Measurements from ENCODE around the gene MKRN3.
"Not testable (repeated sequence)": the region's sequence is repeated elsewhere in the genome, so short reads cannot be mapped to it uniquely, and the experiment has no call there.

MKRN3 gene

DNA sequence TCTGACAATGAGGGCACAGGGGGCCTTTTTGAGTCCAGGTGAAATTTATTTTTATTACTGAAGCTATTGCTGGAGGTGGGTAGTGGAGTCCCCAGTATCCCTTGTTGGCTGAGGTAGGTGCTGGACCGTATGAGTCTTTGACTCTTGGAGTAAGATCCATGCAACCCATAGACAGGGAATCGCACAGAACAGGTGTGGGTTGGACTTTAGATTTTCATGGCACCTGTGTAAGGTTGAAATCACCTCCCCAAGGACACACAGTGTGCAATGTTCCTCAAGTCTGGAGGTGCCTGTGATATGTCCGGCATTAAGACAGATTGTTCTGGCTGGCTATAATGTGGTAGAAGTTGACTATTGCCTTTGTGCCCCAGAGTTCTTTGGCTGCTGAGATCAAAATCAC lies 23.5 kb downstream of the MKRN3 start:
- DNase-seq (ENCODE audit: low read depth): no peak

DNA sequence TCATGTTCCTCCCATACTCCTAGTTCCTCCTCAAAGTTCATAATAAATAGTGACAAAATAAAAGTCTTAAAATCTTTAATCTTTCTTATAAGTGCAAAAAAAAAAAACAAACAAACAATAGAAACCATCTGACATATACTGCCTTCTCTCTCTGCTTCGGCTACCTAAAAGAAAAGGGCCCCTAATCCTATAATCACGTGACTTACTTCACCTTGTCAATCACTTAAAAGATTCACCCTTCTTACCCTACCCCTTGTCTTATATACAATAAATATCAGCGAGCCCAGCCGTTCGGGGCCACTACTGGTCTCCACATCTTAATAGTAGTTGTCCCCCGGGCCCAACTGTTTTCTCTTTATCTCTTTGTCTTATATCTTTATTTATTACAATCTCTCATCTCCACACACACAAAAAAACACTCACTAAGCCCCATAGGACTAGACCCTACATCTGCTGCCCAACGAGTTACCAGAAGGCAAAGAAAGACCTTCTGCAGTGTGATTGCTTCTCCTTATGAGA lies 28.8 kb downstream of the MKRN3 start:
- DNase-seq (ENCODE audit: low read depth): no peak

GRCh38 chr15:23595368-23595767 lies 29.9 kb downstream of the MKRN3 start:
- no peak for DNase-seq (ENCODE audit: low read depth)

DNA sequence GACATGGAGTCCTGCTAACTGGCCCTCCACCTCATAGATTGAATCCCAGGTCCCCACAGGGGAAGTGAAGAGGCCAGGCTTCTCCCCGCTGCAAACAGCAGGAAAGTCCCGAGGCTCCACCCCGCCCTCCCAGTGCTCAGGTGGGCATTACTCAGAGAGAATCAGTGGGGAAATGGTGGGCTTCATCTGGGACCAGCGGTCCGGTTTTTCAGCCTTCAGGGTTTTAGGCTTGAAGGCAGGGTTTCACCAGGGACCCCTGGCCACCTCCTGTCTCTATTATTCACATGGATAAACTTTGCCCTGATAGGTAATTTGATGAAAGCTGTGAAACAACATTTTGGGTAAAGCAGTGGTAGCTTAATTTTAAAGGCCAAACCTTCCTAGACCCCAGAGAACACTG lies 31.3 kb downstream of the MKRN3 start:
- no peak for DNase-seq (ENCODE audit: low read depth)

GRCh38 chr15:23597278-23597677 lies 31.8 kb downstream of the MKRN3 start:
- not testable (repeated sequence) for DNase-seq (ENCODE audit: low read depth)

- DNase-seq (ENCODE audit: low read depth): no peak
These were observed 33.6 kb downstream of the MKRN3 start for GRCh38 chr15:23599053-23599452.

DNA sequence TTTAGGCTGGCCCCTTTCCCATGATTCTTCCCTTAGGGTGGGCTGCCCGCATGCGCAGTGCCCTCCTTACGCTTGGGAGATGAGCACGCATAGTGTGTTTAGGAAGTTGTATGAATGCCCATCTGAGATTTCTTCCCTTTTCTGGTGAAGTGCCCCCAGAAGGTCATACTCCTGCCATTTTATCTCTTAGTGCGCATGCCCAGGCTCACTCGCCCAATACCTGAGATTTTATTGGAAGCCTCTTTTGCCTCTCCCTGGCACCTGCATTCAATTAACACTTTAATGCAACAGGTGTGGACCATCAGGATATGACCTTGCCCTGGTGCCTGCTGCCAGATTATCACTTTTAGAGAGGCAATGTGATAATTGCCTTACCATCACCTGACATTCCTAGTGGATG lies 36.6 kb downstream of the MKRN3 start:
- no peak for DNase-seq (ENCODE audit: low read depth)

DNA sequence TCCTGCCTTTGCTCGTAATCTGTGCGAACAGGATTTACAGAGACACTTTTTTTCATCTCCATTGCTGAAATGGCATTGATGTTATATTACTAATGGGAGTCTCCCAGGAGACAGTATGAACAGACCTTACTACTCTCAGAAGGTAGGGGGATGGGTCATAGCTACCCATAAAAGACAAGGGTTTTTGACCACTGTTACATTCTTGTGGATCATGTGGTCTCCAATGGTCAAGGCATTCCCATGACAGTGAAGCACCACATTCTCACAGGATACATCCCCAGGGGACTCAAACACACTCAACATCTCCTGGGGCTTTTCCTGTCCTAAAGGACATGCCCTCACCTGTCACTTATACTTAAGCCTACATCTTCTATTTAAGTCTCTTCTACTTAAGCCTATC lies 40.8 kb downstream of the MKRN3 start:
- no peak for DNase-seq (ENCODE audit: low read depth)

- no peak for DNase-seq (ENCODE audit: low read depth)
These were observed 51.1 kb downstream of the MKRN3 start for GRCh38 chr15:23616536-23616935.

All from stimulated activated CD8-positive, alpha-beta memory T cell treated with anti-CD3 and anti-CD28 coated beads, Interleukin-15, amount 100 ng/mL, for 1 hour (primary cell).